HG03066 (cell line): ENCODE measurements around the gene USP13.
"Not testable (repeated sequence)": the region's sequence is repeated elsewhere in the genome, so short reads cannot be mapped to it uniquely, and the experiment has no call there.

Source experiments
- ATAC-seq: cut with Tn5 transposase; IDR thresholded peaks from one replicate; pipeline ENCODE4 v1.9.1; 2021; ENCODE audit warnings: low read depth; ENCODE audit not compliant: unreplicated experiment

Gene USP13

GRCh38 chr3:179782841-179783240 is 130.0 kb downstream of the USP13 start:
- ATAC-seq = not testable (repeated sequence)

GRCh38 chr3:179788996-179789395 is 136.2 kb downstream of the USP13 start:
- no peak for ATAC-seq

GRCh38 chr3:179791793-179792192 is 139.0 kb downstream of the USP13 start:
- ATAC-seq = no peak

GRCh38 chr3:179794355-179794754 is 141.5 kb downstream of the USP13 start:
- no peak for ATAC-seq

GRCh38 chr3:179796421-179796820 is 143.6 kb downstream of the USP13 start:
- no peak for ATAC-seq

GRCh38 chr3:179797192-179797591 is 144.4 kb downstream of the USP13 start:
- no peak for ATAC-seq

GRCh38 chr3:179801263-179801662 is 148.4 kb downstream of the USP13 start:
- no peak for ATAC-seq

GRCh38 chr3:179801856-179802255 is 149.0 kb downstream of the USP13 start:
- no peak for ATAC-seq

GRCh38 chr3:179806177-179806576 is 153.3 kb downstream of the USP13 start:
- no peak for ATAC-seq

- ATAC-seq = no peak
Measured at GRCh38 chr3:179807588-179807987, 154.7 kb downstream of the USP13 start.

- ATAC-seq = no peak
Measured at GRCh38 chr3:179809639-179810038, 156.8 kb downstream of the USP13 start.

- peak; percentile 93 for ATAC-seq
Measured at GRCh38 chr3:179811321-179812095, 158.7 kb downstream of the USP13 start.

- ATAC-seq = no peak
Measured at GRCh38 chr3:179812096-179812382, 159.2 kb downstream of the USP13 start.

- no peak for ATAC-seq
Measured at GRCh38 chr3:179819379-179819778, 166.5 kb downstream of the USP13 start.

GRCh38 chr3:179822296-179822695 is 169.5 kb downstream of the USP13 start:
- ATAC-seq = no peak

- ATAC-seq = no peak
Measured at GRCh38 chr3:179825527-179826246, 172.8 kb downstream of the USP13 start.

GRCh38 chr3:179826247-179826637 is 173.4 kb downstream of the USP13 start:
- no peak for ATAC-seq

GRCh38 chr3:179828738-179829137 is 175.9 kb downstream of the USP13 start:
- ATAC-seq = no peak

- no peak for ATAC-seq
Measured at GRCh38 chr3:179829401-179829800, 176.6 kb downstream of the USP13 start.

- ATAC-seq = no peak
Measured at GRCh38 chr3:179832333-179832854, 179.6 kb downstream of the USP13 start.

- ATAC-seq = no peak
Measured at GRCh38 chr3:179833294-179833693, 180.5 kb downstream of the USP13 start.

GRCh38 chr3:179837374-179837773 is 184.5 kb downstream of the USP13 start:
- ATAC-seq = no peak
